GM18505 (cell line): Measurements from ENCODE around the gene SERTAD4.

Source experiments
- ATAC-seq: cut with Tn5 transposase; IDR thresholded peaks from one replicate; pipeline ENCODE4 v1.9.1; 2021; ENCODE audit not compliant: unreplicated experiment
- POLR2A ChIP-seq: IDR thresholded peaks from 4 replicates; pipeline ENCODE4 v1.6.1; 2011; ENCODE audit warnings: borderline replicate concordance; ENCODE audit not compliant: insufficient read depth, insufficient read length; ENCODE audit errors: extremely low read depth

The SERTAD4 gene

GRCh38 chr1:210236840-210237409, 4.3 kb downstream of the SERTAD4 start:
- ATAC-seq: no peak
- no peak for TF ChIP-seq POLR2A

- ATAC-seq: no peak
Measured at GRCh38 chr1:210237479-210237878, 4.9 kb downstream of the SERTAD4 start.

GRCh38 chr1:210237981-210238380, 5.4 kb downstream of the SERTAD4 start:
- TF ChIP-seq POLR2A: no peak
- ATAC-seq: no peak

More at GRCh38 chr1:210237479-210237878, 4.9 kb downstream of the SERTAD4 start:
- no peak for TF ChIP-seq POLR2A

GRCh38 chr1:210239349-210240111, 6.9 kb downstream of the SERTAD4 start:
- ATAC-seq: no peak

GRCh38 chr1:210241121-210241520, 8.5 kb downstream of the SERTAD4 start:
- TF ChIP-seq POLR2A: no peak
- ATAC-seq: no peak

More at GRCh38 chr1:210239349-210240111, 6.9 kb downstream of the SERTAD4 start:
- no peak for TF ChIP-seq POLR2A

- no peak for ATAC-seq
- no peak for TF ChIP-seq POLR2A
Measured at GRCh38 chr1:210244746-210245367, 12.3 kb downstream of the SERTAD4 start.

- no peak for TF ChIP-seq POLR2A
- no peak for ATAC-seq
Measured at GRCh38 chr1:210246447-210246846, 13.9 kb downstream of the SERTAD4 start.

- no peak for TF ChIP-seq POLR2A
- no peak for ATAC-seq
Measured at GRCh38 chr1:210248341-210248740, 15.7 kb downstream of the SERTAD4 start.

- ATAC-seq: no peak
- no peak for TF ChIP-seq POLR2A
Measured at GRCh38 chr1:210250665-210250997, 18.0 kb downstream of the SERTAD4 start.

GRCh38 chr1:210250998-210251679, 18.5 kb downstream of the SERTAD4 start:
- no peak for TF ChIP-seq POLR2A
- no peak for ATAC-seq

GRCh38 chr1:210251680-210252490, 19.3 kb downstream of the SERTAD4 start:
- TF ChIP-seq POLR2A: no peak
- no peak for ATAC-seq

GRCh38 chr1:210252621-210253051, 20.0 kb downstream of the SERTAD4 start:
- no peak for TF ChIP-seq POLR2A
- ATAC-seq: no peak

- TF ChIP-seq POLR2A: no peak
- no peak for ATAC-seq
Measured at GRCh38 chr1:210254298-210254697, 21.7 kb downstream of the SERTAD4 start.
